GM18498 (cell line): ENCODE measurements around the gene DHRS7.
A peak's percentile ranks its signal among the peaks of the same experiment; 100 is the strongest.

Source experiments
- ATAC-seq: cut with Tn5 transposase; IDR thresholded peaks from one replicate; pipeline ENCODE4 v1.9.1; 2021; ENCODE audit warnings: mild to moderate bottlenecking, moderate library complexity; ENCODE audit not compliant: unreplicated experiment

The DHRS7 gene

GRCh38 chr14:60164712-60165546, at the start of gene DHRS7:
TSS of gene DHRS7 (minus strand) at chr14:60165398. CDS start at chr14:60165309, 89 bp downstream.
- peak; percentile 91 for ATAC-seq

GRCh38 chr14:60214415-60215126, 49.4 kb upstream of the DHRS7 start:
- no peak for ATAC-seq

GRCh38 chr14:60214003-60214402, 48.8 kb upstream of the DHRS7 start:
- no peak for ATAC-seq

- ATAC-seq = peak; percentile 93
Measured at GRCh38 chr14:60212503-60213371, 47.5 kb upstream of the DHRS7 start.

GRCh38 chr14:60211153-60211552, 46.0 kb upstream of the DHRS7 start:
- no peak for ATAC-seq

GRCh38 chr14:60210703-60211102, 45.5 kb upstream of the DHRS7 start:
- ATAC-seq = no peak

- ATAC-seq = peak; percentile 31
Measured at GRCh38 chr14:60206837-60207533, 41.8 kb upstream of the DHRS7 start.

- no peak for ATAC-seq
Measured at GRCh38 chr14:60206249-60206670, 41.1 kb upstream of the DHRS7 start.

- ATAC-seq = peak; percentile 68
Measured at GRCh38 chr14:60204843-60205774, 39.9 kb upstream of the DHRS7 start.

- peak; percentile 83 for ATAC-seq
Measured at GRCh38 chr14:60204104-60204842, 39.1 kb upstream of the DHRS7 start.

- ATAC-seq = no peak
Measured at GRCh38 chr14:60199321-60199720, 34.1 kb upstream of the DHRS7 start.

- ATAC-seq = no peak
Measured at GRCh38 chr14:60197629-60198303, 32.6 kb upstream of the DHRS7 start.

- ATAC-seq = no peak
Measured at GRCh38 chr14:60196291-60196690, 31.1 kb upstream of the DHRS7 start.

- ATAC-seq = peak; percentile 75
Measured at GRCh38 chr14:60195179-60195810, 30.1 kb upstream of the DHRS7 start.

GRCh38 chr14:60189923-60190840, 25.0 kb upstream of the DHRS7 start:
- peak; percentile 62 for ATAC-seq

- no peak for ATAC-seq
Measured at GRCh38 chr14:60188696-60189095, 23.5 kb upstream of the DHRS7 start.

- no peak for ATAC-seq
Measured at GRCh38 chr14:60188115-60188514, 22.9 kb upstream of the DHRS7 start.
